Stimulated activated naive CD8-positive, alpha-beta T cell treated with anti-CD3 and anti-CD28 coated beads, Interleukin-15, amount 100 ng/mL, for 72 hours (primary cell): ENCODE measurements around the gene SLC22A14.

ENCODE experiments used
- ATAC-seq: fragments of 150-1000 bp; cut with Tn5 transposase; 2 replicates; pipeline ENCODE4 v1.10.0; 2021; ENCODE audit warnings: mild to moderate bottlenecking, moderate library complexity
- DNase-seq, 2 donors: peaks; one replicate each; pipeline ENCODE4 v3.0.0; 2021 to 2022
- H3K27ac Mint-ChIP-seq, 2 donors: one replicate each; pipeline ENCODE4 v1.8.0; 2022; ENCODE audit warnings: mild to moderate bottlenecking in 2 of 2, mixed read lengths in 2 of 2, moderate library complexity in 2 of 2
- H3K27me3 Mint-ChIP-seq: one replicate; pipeline ENCODE4 v1.8.0; 2022; ENCODE audit warnings: mixed read lengths
- H3K4me1 Mint-ChIP-seq: one replicate; pipeline ENCODE4 v1.8.0; 2022; ENCODE audit warnings: mild to moderate bottlenecking, mixed read lengths
- H3K4me3 Mint-ChIP-seq, 2 donors: one replicate each; pipeline ENCODE4 v1.8.0; 2022; ENCODE audit warnings: mild to moderate bottlenecking in 2 of 2, mixed read lengths in 2 of 2, moderate library complexity in 1 of 2
- H3K9me3 Mint-ChIP-seq, 2 donors: one replicate each; pipeline ENCODE4 v1.8.0; 2022; ENCODE audit warnings: mixed read lengths in 2 of 2

SLC22A14 gene

DNA sequence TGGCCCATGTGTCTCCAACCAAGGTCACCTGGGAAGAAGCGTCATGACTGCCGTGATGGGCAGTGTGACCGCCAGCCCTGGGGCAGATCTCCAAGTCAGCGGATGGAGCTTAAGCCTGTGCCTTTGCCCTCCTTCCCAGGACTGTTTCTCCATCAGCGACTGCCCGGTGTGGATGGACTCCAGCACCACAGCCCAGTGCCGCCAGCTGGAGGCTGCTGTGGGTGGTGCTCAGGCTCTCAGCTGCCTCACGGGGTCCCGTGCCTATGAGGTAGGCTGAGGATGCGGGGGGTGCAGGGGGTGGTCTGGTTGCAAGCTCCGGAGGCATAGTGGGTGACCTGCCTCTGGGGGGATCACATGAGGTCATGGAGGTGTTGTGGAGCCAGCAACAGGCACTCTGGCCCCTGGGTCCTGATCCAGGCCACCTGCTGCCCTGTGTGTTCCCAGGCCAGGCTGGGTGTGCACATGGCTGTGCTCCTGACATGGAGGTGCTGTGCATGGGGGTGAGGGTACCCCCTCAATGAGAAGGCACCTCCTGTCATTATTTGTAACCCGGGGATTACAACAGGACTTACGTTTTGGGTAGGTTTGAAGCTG, 83.5 kb downstream of the SLC22A14 start:
- Mint-ChIP-seq H3K27me3 (no peaks in the 10 kb centered on the region), H3K27ac (peak overlapping the region in 1 of 2 donors; percentile 35), H3K9me3 (peaks cover 0 to 7% of the 10 kb centered on the region in 2 donors), H3K4me1 (peaks cover 16% of the 10 kb centered on the region), H3K4me3 (no peak overlapping the region)
- DNase-seq (no peak), ATAC-seq (no peak)

DNA sequence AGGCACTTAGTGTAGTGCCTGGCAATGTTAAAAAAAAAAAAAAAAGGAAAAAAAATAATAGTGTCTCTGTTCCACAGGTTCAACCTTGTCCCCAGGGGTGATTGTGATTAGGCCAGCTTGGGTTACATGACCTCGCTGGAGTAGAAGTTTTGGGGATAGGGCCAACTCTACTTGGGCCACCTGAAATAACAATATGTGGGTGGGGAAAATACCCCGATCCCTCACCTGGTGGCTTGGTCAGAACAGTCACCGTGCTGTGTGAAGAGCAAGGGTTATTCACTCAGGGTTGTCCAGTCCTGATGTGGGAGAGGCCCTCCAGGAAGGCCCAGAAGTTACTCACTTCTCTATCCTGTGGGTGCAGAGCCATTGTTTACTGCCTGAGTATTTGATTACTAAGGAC, 84.0 kb downstream of the SLC22A14 start:
- peaks cover 0 to 7% of the 10 kb centered on the region in 2 donors for H3K9me3 Mint-ChIP-seq
- H3K4me1 Mint-ChIP-seq, result peaks cover 16% of the 10 kb centered on the region
- peak overlapping the region in 1 of 2 donors; percentile 27 for H3K27ac Mint-ChIP-seq
- H3K4me3 Mint-ChIP-seq, result no peak overlapping the region
- ATAC-seq (no peak), DNase-seq (no peak)
- H3K27me3 Mint-ChIP-seq, result no peaks in the 10 kb centered on the region

DNA sequence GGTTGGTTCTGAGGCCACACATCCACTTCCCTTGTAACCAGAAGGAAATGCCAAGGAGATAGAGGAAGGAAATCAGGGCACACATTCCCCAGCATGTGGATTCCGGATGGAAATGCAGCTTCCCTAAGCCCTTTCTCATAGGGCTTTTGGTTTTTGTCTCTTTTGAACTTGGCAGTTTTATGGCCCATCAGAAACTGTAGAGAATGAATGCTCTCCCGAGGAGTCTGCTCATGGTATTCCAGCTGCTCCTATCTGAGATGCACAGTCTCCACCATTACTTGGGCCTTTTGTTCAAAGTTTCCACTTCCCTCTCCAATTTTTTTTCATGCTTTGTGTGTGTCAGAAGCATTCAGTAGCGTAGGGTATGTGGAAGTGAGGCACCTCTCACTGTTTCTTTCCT, 85.7 kb downstream of the SLC22A14 start:
- Mint-ChIP-seq H3K27ac (no peak overlapping the region), H3K4me3 (no peak overlapping the region), H3K27me3 (peaks cover 1% of the 10 kb centered on the region), H3K4me1 (peaks cover 19% of the 10 kb centered on the region), H3K9me3 (peaks cover 0 to 7% of the 10 kb centered on the region in 2 donors)
- DNase-seq (no peak), ATAC-seq (no peak)
